ENCODE measurements around the gene SPATS2. TPM values are rescaled to one million over a fixed set of nuclear protein-coding genes. Genes with fewer than 3 reads are reported as not detected.

SPATS2 gene
- total and polyA plus RNA-seq, 11 donors, result 3.0 to 9.1 (median 5.7) TPM

DNA sequence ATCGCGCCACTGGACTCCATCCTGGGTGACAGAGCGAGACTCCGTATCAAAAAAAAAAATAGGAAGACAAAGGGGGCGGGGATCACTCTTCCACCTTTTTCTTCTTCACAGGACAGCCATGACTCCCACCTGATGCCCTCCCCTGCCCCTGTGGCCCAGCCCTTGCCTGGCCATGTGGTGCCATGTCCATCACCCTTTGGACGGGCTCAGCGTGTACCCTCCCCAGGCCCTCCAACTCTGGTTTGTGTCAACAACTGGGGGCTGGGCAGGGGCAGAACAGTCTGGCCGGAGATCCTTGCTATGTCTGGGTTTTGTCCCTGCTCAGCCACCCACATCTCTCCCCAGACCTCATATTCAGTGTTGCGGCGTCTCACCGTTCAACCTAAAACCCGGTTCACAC, 38.4 kb upstream of the SPATS2 start:
- DNase-seq (no peak), ATAC-seq (no peak)
- H3K4me1 ChIP-seq, result peaks cover 0 to 19% (median 3%) of the 10 kb centered on the region in 12 donors
- TF ChIP-seq, protein P1, sequence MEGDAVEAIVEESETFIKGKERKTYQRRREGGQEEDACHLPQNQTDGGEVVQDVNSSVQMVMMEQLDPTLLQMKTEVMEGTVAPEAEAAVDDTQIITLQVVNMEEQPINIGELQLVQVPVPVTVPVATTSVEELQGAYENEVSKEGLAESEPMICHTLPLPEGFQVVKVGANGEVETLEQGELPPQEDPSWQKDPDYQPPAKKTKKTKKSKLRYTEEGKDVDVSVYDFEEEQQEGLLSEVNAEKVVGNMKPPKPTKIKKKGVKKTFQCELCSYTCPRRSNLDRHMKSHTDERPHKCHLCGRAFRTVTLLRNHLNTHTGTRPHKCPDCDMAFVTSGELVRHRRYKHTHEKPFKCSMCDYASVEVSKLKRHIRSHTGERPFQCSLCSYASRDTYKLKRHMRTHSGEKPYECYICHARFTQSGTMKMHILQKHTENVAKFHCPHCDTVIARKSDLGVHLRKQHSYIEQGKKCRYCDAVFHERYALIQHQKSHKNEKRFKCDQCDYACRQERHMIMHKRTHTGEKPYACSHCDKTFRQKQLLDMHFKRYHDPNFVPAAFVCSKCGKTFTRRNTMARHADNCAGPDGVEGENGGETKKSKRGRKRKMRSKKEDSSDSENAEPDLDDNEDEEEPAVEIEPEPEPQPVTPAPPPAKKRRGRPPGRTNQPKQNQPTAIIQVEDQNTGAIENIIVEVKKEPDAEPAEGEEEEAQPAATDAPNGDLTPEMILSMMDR (IDR thresholded peaks at IDR 0.05), result no peak
- TF ChIP-seq POLR2A (IDR thresholded peaks at IDR 0.05), result no peak
- H3K36me3 ChIP-seq, result no peaks in the 10 kb centered on the region
- H3K9me3 ChIP-seq, result no peaks in the 10 kb centered on the region
- 94 to 97% (median 97%) methylated on average over 12 of the region's 12 CpGs for WGBS, 4 donors
- peaks cover 0 to 19% (median 13%) of the 10 kb centered on the region in 9 donors for H3K27me3 ChIP-seq
- no peak overlapping the region for H3K4me3 ChIP-seq
- intact Hi-C loops (cut with DNase I), result no loop called here
- no peak overlapping the region for H3K27ac ChIP-seq

DNA sequence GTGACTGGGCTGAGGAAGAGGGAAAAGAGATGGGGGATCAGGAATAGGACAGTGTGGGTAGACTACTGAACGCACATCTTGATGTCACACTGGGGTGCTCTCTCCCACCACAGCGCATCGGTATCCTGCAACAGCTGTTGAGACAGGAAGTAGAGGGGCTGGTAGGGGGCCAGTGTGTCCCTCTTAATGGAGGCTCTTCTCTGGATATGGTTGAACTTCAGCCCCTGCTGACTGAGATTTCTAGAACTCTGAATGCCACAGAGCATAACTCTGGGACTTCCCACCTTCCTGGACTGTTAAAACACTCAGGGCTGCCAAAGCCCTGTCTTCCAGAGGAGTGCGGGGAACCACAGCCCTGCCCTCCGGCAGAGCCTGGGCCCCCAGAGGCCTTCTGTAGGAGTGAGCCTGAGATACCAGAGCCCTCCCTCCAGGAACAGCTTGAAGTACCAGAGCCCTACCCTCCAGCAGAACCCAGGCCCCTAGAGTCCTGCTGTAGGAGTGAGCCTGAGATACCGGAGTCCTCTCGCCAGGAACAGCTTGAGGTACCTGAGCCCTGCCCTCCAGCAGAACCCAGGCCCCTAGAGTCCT, 37.1 kb upstream of the SPATS2 start:
- H3K4me3 ChIP-seq, result no peak overlapping the region
- H3K4me1 ChIP-seq, result peaks cover 0 to 19% (median 3%) of the 10 kb centered on the region in 12 donors
- H3K9me3 ChIP-seq, result no peaks in the 10 kb centered on the region
- TF ChIP-seq, protein P1 (IDR thresholded peaks at IDR 0.05), result no peak
- TF ChIP-seq POLR2A (IDR thresholded peaks at IDR 0.05), result no peak
- H3K36me3 ChIP-seq, result no peaks in the 10 kb centered on the region
- intact Hi-C loops (cut with DNase I), result no loop called here
- ATAC-seq (no peak), DNase-seq (no peak)
- H3K27me3 ChIP-seq, result peaks cover 11 to 32% (median 26%) of the 10 kb centered on the region in 9 donors
- 88 to 96% (median 90%) methylated on average over 5 to 7 of the region's 7 CpGs for WGBS, 4 donors
- no peak overlapping the region for H3K27ac ChIP-seq

DNA sequence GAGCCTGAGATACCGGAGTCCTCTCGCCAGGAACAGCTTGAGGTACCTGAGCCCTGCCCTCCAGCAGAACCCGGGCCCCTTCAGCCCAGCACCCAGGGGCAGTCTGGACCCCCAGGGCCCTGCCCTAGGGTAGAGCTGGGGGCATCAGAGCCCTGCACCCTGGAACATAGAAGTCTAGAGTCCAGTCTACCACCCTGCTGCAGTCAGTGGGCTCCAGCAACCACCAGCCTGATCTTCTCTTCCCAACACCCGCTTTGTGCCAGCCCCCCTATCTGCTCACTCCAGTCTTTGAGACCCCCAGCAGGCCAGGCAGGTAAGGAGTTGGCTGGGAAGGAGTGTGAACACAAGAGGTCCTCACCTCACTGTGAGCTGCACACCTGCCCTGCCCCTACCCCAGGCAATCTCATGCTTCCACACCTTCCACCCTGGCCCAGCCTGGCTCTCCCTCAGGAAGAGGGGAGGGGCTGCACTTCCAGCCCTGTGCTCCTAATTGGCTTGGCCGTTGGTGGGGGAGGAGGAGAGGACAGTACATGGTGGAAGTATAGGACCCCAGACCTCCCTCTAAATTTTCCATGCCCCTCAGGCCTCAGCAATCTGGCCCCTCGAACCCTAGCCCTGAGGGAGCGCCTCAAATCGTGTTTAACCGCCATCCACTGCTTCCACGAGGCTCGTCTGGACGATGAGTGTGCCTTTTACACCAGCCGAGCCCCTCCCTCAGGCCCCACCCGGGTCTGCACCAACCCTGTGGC, 36.5 kb upstream of the SPATS2 start:
- TF ChIP-seq, protein P1 (IDR thresholded peaks at IDR 0.05), result no peak
- TF ChIP-seq POLR2A (IDR thresholded peaks at IDR 0.05), result no peak
- H3K9me3 ChIP-seq, result no peaks in the 10 kb centered on the region
- intact Hi-C loops (cut with DNase I), result no loop called here
- H3K27ac ChIP-seq, result no peak overlapping the region
- no peak overlapping the region for H3K4me3 ChIP-seq
- WGBS, 4 donors, result 71 to 84% (median 81%) methylated on average over 9 to 14 of the region's 14 CpGs
- DNase-seq, result no peak
- no peaks in the 10 kb centered on the region for H3K36me3 ChIP-seq
- peaks cover 0 to 19% (median 3%) of the 10 kb centered on the region in 12 donors for H3K4me1 ChIP-seq
- peak in 2 of 4 donors; percentile 4 to 9 for ATAC-seq
- H3K27me3 ChIP-seq, result peaks cover 17 to 38% (median 33%) of the 10 kb centered on the region in 9 donors

All from heart left ventricle (tissue), 16 donors.